ENCODE measurements around the gene ADGRA1. TPM values are rescaled to one million over a fixed set of nuclear protein-coding genes. Genes with fewer than 3 reads are reported as not detected.

Gene ADGRA1
- total and polyA plus RNA-seq, 2 donors (not counting 3 experiments of a cell fraction or from before 2014, with no cell fraction given): not detected

DNA sequence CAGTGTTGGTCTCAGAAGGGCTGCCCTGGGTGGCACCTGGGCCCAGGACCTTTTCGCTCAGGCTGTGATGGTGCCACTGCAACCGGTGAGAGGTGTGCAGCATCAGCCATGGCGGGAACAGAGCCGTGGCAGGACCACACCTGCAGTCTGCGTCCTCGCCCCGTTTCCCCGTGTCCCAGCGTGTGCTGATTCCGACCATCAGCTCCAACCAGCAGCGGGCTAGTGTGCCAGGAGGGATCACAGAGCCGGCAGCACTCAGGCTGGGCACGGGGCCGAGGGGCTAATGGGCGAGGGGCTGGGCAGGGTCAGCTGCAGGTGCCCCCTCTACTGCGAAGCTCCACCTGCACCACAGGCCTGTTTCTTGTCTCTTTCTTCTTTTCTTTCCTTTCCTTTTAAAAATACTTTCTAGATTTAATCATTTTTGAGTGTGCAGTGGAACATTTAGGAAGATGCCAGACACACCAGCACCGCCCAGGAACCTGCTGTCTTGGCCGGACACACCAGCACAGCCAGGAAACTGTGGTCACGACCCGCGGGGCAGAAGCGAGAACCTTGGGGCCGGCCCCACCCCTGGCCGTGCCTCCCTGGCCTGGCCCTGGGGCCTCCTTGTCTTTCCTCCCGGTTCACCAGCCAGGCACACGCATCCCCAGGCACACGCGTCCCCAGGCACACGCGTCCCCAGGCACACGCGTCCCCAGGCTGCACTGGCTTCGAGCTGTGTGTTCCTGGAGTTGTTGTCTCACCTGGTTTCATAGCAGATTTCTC, 34.6 kb downstream of the ADGRA1 start:
- H3K9me1 ChIP-seq (replicated peaks; ENCODE audit: control insufficient read depth, extremely low read depth, insufficient read depth, low read length): no peaks in the 10 kb centered on the region
- H3K4me2 ChIP-seq (ENCODE audit: insufficient read depth, low read length): no peak overlapping the region
- intact Hi-C loops (cut with micrococcal nuclease): no loop called here
- H3K9me3 ChIP-seq (replicated peaks; ENCODE audit: control insufficient read depth, insufficient read depth, low read length): no peaks in the 10 kb centered on the region
- H3K27me3 ChIP-seq (ENCODE audit: control insufficient read depth in 2 of 2, insufficient read depth in 2 of 2, low read length in 2 of 2): no peaks in the 10 kb centered on the region
- no peak overlapping the region for H3K27ac ChIP-seq (ENCODE audit: insufficient read depth, low read depth, low read length)
- no peak for TF ChIP-seq GATA2 (IDR thresholded peaks at IDR 0.05; ENCODE audit: insufficient read depth, insufficient read length, low read depth, low read length)
- no peak for TF ChIP-seq POLR2A (IDR thresholded peaks at IDR 0.05; ENCODE audit: low read depth, low read length)
- TF ChIP-seq POLR2AphosphoS5 (IDR thresholded peaks at IDR 0.05; ENCODE audit: insufficient read depth, low read depth, low read length): no peak
- TF ChIP-seq, protein P1, sequence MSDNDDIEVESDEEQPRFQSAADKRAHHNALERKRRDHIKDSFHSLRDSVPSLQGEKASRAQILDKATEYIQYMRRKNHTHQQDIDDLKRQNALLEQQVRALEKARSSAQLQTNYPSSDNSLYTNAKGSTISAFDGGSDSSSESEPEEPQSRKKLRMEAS (IDR thresholded peaks at IDR 0.05; ENCODE audit: insufficient read depth, insufficient read length): no peak
- TF ChIP-seq, protein P2, sequence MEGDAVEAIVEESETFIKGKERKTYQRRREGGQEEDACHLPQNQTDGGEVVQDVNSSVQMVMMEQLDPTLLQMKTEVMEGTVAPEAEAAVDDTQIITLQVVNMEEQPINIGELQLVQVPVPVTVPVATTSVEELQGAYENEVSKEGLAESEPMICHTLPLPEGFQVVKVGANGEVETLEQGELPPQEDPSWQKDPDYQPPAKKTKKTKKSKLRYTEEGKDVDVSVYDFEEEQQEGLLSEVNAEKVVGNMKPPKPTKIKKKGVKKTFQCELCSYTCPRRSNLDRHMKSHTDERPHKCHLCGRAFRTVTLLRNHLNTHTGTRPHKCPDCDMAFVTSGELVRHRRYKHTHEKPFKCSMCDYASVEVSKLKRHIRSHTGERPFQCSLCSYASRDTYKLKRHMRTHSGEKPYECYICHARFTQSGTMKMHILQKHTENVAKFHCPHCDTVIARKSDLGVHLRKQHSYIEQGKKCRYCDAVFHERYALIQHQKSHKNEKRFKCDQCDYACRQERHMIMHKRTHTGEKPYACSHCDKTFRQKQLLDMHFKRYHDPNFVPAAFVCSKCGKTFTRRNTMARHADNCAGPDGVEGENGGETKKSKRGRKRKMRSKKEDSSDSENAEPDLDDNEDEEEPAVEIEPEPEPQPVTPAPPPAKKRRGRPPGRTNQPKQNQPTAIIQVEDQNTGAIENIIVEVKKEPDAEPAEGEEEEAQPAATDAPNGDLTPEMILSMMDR (IDR thresholded peaks at IDR 0.05; ENCODE audit: extremely low read depth in 1 of 2, insufficient read depth in 1 of 2, low read depth in 1 of 2, low read length in 2 of 2): no peak
- TF ChIP-seq JUN (IDR thresholded peaks at IDR 0.05; ENCODE audit: borderline replicate concordance, insufficient read depth, insufficient read length, low read depth): no peak
- no peak for TF ChIP-seq MYC (IDR thresholded peaks at IDR 0.05; ENCODE audit: low read depth, low read length)
- TF ChIP-seq EZH2 (IDR thresholded peaks at IDR 0.05; ENCODE audit: borderline replicate concordance, low read depth, low read length, severe bottlenecking): no peak
- TF ChIP-seq FOS (IDR thresholded peaks at IDR 0.05; ENCODE audit: borderline replicate concordance, insufficient read depth, low read length): no peak
- no peaks in the 10 kb centered on the region for H3K4me1 ChIP-seq (ENCODE audit: control insufficient read depth, extremely low read depth, insufficient read depth, low read length)
- dilution Hi-C loops (cut with MboI; ENCODE audit: extremely low pct_ligation_motif_present, low sequenced_read_pairs): no loop called here
- H4K20me1 ChIP-seq (replicated peaks; ENCODE audit: control insufficient read depth, extremely low read depth, insufficient read depth, low read length): no peaks in the 10 kb centered on the region
- no TSS peak for BruUV-seq (replicated peaks)
- no peak overlapping the region for H2AFZ ChIP-seq (ENCODE audit: low read depth, low read length)
- ChIA-PET CTCF (no interaction called here), POLR2A (no interaction called here)
- H3K79me2 ChIP-seq (ENCODE audit: control insufficient read depth, insufficient read depth, low read length): no peaks in the 10 kb centered on the region
- H3K36me3 ChIP-seq (ENCODE audit: control insufficient read depth in 2 of 2, extremely low read depth in 1 of 2, insufficient read depth in 2 of 2, low read length in 2 of 2): no peaks in the 10 kb centered on the region
- FAIRE-seq (no peak), DNase-seq (ENCODE audit: low read depth, low spot score) (no peak)
- H3K9ac ChIP-seq (replicated peaks; ENCODE audit: extremely low read depth, insufficient read depth, low read length): no peak overlapping the region
- no peak overlapping the region for H3K4me3 ChIP-seq (replicated peaks in 1 of 3; ENCODE audit: insufficient read depth in 1 of 3, low read depth in 1 of 3, low read length in 3 of 3)
